ENCODE data around the gene FADS2. TPM values are rescaled to one million over a fixed set of nuclear protein-coding genes. Genes with fewer than 3 reads are reported as not detected.
A peak's percentile ranks its signal among the peaks of the same experiment; 100 is the strongest.

FADS2 gene
- total and polyA plus RNA-seq, 9 of the 15 experiments (the other 6 are each of a cell fraction or from before 2014, with no cell fraction given): 2.9 to 42.8 (median 16.2) TPM

DNA sequence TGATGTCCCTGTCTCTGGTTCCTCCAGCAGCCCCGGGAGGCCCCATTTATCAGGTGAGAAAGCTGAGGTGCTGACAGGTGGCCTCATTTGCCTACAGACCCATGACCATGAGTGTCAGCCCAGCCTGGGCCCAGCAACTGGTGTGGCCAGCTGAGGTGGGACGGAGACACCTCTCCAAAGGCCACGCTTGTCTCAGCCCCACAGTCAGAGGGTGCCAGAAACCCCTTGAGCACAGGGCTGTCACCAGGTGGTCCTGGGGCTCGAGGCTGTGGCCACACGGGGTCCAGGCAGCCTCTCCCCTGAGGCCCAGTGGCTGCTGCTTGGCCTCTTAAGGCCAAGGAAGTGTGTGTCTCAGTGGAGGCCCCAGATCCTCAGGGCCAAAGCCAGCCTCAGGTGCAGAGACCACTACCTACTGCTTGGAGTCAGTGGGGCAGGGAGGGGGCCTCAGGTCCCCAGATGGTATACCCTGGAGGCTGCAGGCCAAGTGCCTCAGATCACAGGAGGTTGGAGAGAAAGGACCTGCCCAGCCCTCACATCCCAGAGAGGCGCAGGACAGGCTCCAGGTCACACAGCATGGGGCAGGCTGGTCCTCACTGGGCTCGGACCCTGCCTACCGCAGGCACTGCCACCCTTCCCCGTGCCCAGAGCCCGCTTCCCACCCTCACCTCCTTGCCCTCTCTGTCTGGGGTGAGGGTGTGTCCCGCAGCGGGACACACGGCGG, 77.9 kb downstream of the FADS2 start:
- no peak for FAIRE-seq
- WGBS (ENCODE audit: insufficient coverage, low coverage, missing lambda C conversion rate): 87% methylated on average over 11 of the region's 14 CpGs
- Histone ChIP-seq H3K4me2 (ENCODE audit: insufficient read depth, low read length) (no peak overlapping the region), H4K20me1 (replicated peaks; ENCODE audit: control insufficient read depth, insufficient read depth, low read length) (peaks cover 13% of the 10 kb centered on the region; the same call in 1 of the 2 replicates), H3K9ac (ENCODE audit: insufficient read depth in 1 of 2, low read depth in 2 of 2, low read length in 2 of 2) (peak overlapping the region in 1 of 2 experiments; percentile 66; a peak in 2 of 4 replicates), H3K9me3 (replicated peaks; ENCODE audit: control insufficient read depth, insufficient read depth, low read depth, low read length) (no peaks in the 10 kb centered on the region), H3K4me1 (replicated peaks in 1 of 2; ENCODE audit: control insufficient read depth in 2 of 2, insufficient read depth in 2 of 2, low read length in 2 of 2) (peaks cover 14 to 51% of the 10 kb centered on the region in 2 experiments), H3K36me3 (ENCODE audit: control insufficient read depth, insufficient read depth, low read length) (peaks cover 69% of the 10 kb centered on the region; the same call in 2 of the 3 replicates), H3K27me3 (ENCODE audit: control insufficient read depth in 2 of 2, insufficient read depth in 2 of 2, low read length in 2 of 2) (no peaks in the 10 kb centered on the region), H3K4me3 (no peak overlapping the region), H3K9me1 (ENCODE audit: control insufficient read depth, insufficient read depth, low read length) (peaks cover 10% of the 10 kb centered on the region), H3K27ac (ENCODE audit: extremely low read depth, low read depth, low read length) (no peak overlapping the region), H3K79me2 (ENCODE audit: control insufficient read depth, insufficient read depth, low read length) (peaks cover 26% of the 10 kb centered on the region), H2AFZ (ENCODE audit: low read depth, low read length) (no peak overlapping the region)
- TF ChIP-seq CBX2 (IDR thresholded peaks at IDR 0.05; ENCODE audit: insufficient read depth, low read length, poor library complexity, severe bottlenecking) (no peak), MEIS2 (IDR thresholded peaks at IDR 0.05; ENCODE audit: partially characterized antibody) (peak; percentile 27), CCNT2 (IDR thresholded peaks at IDR 0.05; ENCODE audit: borderline replicate concordance, extremely low read depth, insufficient read length, low read depth, low read length) (no peak), E2F3 (CRISPR knock-in tag; IDR thresholded peaks at IDR 0.05) (no peak), PHF20 (IDR thresholded peaks at IDR 0.05; ENCODE audit: partially characterized antibody) (no peak), POLR2G (IDR thresholded peaks at IDR 0.05; ENCODE audit: low read depth, low read length) (0 out of 2 replicates have a peak, but pooled peaks have one; percentile 19)
- ChIA-PET CTCF (ENCODE audit: low intra/inter-chr PET ratio) (no interaction called here), POLR2A (interaction anchor here (0.6 to 10.7 kb wide), 4 partner anchors 60 to 123 kb away, joined by 3 to 109 read pairs (median 4); partner anchors contain the start of gene FTH1)
- intact Hi-C loops (cut with micrococcal nuclease) (no loop called here), in situ Hi-C loops (cut with MboI) (no loop called here)
- no peak for ATAC-seq
- no TSS peak for BruUV-seq (replicated peaks)
- DNase-seq (ENCODE audit: extremely low read depth in 1 of 4, low spot score in 3 of 4): no peak
